Measurements from ENCODE around the gene ITPKC. TPM values are rescaled to one million over a fixed set of nuclear protein-coding genes. Genes with fewer than 3 reads are reported as not detected.

Gene ITPKC
- total and polyA plus RNA-seq, 9 of the 15 experiments (the other 6 are each of a cell fraction or from before 2014, with no cell fraction given): 0.08 to 9.3 (median 5.8) TPM

GRCh38 chr19:40690693-40691420 lies 26.1 kb upstream of the ITPKC start (continued):
- TF ChIP-seq FIP1L1 (IDR thresholded peaks at IDR 0.05; ENCODE audit: low read depth, low read length, poor library complexity, severe bottlenecking) (no peak), ZC3H8 (IDR thresholded peaks at IDR 0.05) (no peak), HCFC1 (IDR thresholded peaks at IDR 0.05; ENCODE audit: low read depth, low read length) (no peak), MTF1 (CRISPR knock-in tag; IDR thresholded peaks at IDR 0.05; ENCODE audit: borderline replicate concordance) (0 out of 2 replicates have a peak, but pooled peaks have one; percentile 30), YBX1 (IDR thresholded peaks at IDR 0.05) (no peak), DDX20 (tag; IDR thresholded peaks at IDR 0.05; ENCODE audit: low read depth) (no peak), SRSF1 (IDR thresholded peaks at IDR 0.05; ENCODE audit: low read depth, low read length) (0 out of 2 replicates have a peak, but pooled peaks have one; percentile 22), RUNX1 (IDR thresholded peaks at IDR 0.05; ENCODE audit: low read depth) (peak; percentile 40; the same call in 1 of the 2 replicates), DNMT1 (IDR thresholded peaks at IDR 0.05) (no peak), ARHGAP35 (IDR thresholded peaks at IDR 0.05; ENCODE audit: partially characterized antibody) (no peak), GABPB2 (CRISPR knock-in tag; conservative IDR thresholded peaks at IDR 0.05) (no peak), SNRNP70 (optimal IDR thresholded peaks at IDR 0.05; ENCODE audit: low read depth, low read length) (no peak), ZNF354B (CRISPR knock-in tag; IDR thresholded peaks at IDR 0.05) (no peak), MAFK (IDR thresholded peaks at IDR 0.05; ENCODE audit: low read length) (peak; percentile 86), MGA (IDR thresholded peaks at IDR 0.05) (peak; percentile 100)
- TF ChIP-seq, protein P1, sequence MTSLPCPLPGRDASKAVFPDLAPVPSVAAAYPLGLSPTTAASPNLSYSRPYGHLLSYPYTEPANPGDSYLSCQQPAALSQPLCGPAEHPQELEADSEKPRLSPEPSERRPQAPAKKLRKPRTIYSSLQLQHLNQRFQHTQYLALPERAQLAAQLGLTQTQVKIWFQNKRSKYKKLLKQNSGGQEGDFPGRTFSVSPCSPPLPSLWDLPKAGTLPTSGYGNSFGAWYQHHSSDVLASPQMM (CRISPR knock-in tag; IDR thresholded peaks at IDR 0.05): no peak
